GM18870 (cell line): ENCODE results near the gene LARGE2.

Experiments used
- ATAC-seq: cut with Tn5 transposase; IDR thresholded peaks from one replicate; pipeline ENCODE4 v1.9.1; 2021; ENCODE audit warnings: moderate library complexity; ENCODE audit not compliant: unreplicated experiment

The LARGE2 gene

DNA sequence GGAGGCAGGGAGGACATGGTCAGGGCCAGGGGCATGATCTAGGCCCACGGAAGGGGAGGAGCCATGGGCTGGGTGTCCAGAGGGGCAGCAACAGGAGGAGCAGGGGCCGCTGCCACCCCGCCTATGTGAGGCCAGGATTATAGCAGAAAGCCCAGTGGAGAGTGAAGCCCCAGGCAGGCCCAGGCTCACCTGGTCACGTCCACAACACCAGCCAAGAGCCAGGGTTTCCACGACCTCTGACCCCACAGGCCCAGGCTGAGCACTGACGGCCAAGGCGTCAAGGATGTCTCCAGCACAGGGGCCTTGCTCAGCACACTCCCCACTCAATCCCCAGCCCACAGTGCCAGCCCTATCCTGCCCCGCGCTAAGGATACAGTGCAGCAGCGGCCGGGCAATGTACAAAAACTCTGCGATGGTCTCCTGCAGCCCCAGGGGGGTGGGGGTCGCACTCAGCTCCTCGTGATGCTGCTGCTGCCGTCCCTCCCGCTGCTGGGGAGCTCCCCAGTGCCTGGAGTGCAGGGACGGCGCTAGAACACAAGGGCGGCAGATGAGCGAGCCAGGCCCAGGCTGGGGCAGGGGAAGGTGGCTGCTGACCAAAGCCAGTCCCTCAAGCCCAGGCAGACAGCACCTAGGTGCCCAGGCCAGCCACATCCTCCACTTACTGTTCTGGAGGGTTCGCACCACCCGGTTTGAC, 8.4 kb upstream of the LARGE2 start:
- no peak for ATAC-seq

DNA sequence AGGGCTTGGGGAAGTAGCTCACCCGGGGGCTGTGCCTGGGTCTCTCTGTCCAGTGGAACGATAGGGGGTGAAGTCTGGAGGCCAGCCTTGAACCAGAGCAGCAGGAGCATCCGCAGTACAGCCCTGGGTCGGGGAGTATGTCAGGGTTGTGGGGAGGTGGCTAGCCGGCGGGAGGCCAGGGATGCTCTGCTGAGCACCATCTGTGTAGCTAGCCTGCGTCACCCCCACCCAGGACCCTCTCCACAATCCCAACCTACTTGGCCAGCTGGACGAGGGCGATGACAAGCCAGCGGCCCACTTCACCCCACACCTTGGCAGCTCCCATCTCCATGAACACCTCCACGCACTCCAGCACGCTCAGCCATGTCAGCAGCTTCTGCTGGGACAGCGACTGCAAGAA, 7.0 kb upstream of the LARGE2 start:
- ATAC-seq = no peak

DNA sequence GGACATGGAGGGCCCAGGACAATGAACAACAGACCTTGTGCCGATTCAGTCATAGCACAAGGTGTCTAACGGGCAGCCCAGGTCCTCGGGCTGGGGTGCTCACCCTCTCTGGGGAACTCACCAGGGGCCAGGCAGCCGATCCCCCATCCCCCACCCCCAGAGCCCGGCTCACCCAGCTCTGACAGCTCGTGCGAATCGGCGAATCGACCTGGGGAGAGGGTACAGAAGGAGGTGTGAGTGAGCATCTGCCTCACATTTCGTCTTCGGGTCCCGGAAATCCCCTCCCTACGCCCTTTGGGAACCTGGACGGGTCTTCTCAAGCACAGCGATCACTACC, 5.2 kb upstream of the LARGE2 start:
- ATAC-seq = no peak

DNA sequence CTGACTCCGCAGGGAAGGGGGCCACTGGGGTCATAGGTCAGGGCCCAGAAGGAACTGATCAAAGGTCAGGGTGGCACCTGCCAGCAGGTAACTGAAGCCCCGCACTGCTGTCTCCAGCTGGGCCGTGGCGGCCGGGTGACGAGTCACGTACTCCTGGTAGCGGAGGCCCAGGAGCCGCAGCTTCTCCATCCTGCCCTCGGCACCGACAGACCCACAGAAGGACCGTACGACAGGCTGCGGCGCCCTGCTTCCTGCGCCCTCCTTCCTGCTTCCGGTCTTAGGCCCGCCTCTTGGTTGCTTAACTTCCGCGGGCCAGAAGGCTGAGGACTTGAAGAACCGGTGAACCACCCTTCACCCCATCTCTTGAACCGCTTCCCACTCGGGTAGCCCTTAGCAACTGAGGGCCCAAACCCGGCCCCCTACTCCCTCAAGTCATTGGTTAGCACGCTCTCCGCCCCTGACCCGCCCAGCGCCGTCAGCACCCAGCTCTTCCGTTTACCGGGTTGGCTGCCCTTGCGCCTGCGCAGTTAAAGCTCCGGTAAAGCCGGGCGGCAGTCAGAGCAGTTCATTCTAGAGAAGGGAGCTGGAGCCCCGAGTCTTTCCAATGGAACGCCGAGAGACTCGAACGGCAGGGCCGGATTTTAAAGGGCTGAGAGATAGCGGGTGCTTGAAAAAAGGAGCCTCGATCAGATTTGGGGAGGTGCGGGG, 4.7 kb upstream of the LARGE2 start, which contains the start of gene PEX16:
Gene PEX16 (minus strand): TSS at position 255 of the 708 bp plus-strand sequence. CDS start 66 bp downstream, at position 189.
- peak; percentile 92 for ATAC-seq

DNA sequence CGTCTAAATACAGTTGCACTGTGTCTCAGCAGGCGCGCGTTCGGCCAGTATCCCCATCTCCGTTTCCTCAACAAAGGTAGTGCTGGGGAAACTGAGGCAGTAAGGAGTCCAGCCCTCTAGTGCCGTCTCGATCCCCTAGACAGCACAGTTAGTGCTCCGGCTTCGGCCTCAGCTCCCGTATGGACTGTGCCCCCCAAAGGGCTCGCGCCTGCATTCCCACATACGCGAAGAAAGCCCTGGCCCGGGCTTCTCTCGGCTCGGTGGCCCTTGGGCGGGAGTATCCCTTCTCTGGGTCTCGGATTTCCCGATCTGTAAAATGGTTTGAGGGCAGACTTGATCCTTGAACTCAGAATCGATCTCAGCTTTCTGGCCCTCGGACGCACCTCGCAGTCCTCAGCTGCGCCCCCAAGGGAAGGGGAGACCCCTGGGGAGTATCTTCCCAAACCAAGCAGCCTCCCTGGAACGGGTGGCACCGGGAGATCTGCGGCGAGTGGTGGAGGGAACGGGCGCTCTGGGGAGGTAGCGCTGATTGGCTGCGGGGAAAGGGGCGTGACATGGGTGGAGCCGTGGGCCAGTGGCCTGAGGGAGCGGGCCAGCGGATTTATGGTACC, 4.0 kb upstream of the LARGE2 start:
- ATAC-seq = peak; percentile 28

DNA sequence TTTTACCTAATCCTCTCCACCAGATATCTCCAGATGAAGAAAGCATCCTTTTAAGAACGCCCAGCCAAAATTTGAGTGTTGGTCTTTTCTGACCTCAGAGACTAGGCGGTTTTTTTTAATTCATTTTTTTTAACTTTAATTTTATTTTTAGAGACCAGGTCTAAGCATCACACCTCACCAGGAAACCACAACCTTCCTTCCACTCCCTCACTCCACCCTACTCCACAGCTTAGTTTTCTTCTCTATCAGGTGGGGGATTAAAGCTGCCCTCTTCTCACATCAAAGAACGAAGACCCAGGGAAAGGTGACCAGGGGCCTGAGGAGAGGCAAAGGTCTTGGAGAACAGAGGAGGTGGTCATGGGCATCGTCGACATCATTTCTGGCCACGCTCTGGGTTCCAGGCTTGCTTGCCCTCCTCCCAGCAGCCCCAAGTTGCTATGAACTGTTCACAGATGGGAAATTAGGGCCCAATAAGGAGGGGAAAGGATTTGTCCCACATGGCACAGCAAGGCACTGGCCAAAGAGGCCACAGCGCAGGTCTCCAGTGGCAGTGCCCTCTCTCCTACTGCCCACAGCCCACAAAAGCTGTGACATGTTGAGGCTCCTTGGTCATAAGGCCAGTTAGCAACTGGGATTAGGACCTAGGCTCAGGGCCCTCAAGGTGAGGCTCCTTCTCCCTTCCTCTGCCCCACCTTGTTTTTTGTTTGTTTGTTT, 3.3 kb upstream of the LARGE2 start:
- no peak for ATAC-seq

DNA sequence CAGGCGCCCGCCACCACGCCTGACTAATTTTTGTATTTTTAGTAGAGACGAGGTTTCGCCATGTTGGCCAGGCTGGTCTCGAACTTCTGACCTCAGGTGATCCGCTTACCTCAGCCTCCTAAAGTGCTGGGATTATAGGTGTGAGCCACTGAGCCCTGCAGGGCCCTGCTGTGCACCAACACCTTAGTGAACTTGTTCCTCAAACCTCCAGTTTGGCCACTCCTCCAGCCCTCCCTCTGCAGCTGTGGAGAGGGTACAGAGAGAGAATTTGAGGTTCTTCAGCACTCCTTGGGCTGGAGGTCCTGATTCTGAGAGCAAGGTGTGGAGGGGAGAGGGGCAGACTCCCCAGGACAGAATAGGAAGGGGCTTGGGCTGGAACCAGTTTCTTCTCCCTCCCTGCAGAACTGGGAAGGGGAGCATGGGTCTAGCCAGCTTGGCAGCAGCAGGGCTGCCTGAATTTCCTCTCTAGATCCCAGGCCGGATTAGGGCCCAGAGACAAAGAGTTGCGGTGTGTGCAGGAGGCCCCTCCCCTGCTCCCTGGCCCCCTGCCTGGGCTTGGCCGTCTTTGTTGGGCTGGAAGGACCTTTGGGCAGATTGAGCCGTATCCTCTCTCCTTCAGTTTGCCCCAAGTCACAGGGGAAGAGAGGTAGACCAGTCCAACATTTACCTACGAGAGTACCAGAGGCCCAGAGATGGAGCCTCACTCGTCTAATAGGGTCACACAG, 2.5 kb upstream of the LARGE2 start:
- no peak for ATAC-seq

DNA sequence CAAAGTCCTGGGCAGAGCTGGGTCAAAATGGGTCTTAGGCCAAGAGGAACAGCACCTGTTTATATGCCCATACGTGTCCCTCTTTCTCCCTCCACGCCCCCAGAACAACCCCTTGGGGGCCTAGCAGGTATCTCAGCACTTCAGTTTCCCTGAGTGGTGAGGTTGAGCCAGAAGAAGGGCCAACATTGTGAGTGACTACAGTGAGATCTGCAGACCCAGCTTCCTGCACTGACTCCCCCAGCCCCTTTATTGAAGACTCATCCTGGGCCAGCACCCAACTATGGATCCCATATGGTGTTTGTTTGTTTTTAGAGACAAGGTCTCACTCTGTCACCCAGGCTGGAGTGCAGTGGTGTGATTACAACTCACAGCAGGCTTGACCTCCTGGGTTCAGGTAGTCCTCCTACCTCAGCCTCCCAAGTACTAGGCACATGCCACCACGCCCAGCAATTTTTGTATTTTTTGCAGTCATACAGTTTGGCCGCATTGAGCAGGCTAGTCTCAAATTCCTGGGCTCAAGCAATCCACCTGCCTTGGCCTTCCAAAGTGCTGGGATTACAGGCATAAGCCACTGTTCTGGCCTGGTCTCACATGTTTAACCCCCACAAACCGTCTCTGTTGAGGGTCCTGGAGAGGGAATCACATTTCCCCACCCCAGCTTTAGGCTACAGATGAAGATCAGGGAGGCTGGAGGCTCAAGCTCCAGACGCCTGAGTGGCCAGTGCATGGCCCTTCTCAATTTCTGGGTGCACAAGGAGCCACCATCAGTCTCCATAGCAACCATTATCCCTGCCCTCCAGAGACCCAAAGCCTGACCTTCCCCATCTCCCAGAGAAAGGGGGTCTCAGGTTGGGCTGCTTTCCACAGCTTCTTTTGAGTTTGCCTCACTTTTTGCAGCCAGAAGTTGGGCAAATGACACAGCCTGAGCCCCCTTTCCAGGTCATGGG, 1.7 kb upstream of the LARGE2 start:
- ATAC-seq = no peak

DNA sequence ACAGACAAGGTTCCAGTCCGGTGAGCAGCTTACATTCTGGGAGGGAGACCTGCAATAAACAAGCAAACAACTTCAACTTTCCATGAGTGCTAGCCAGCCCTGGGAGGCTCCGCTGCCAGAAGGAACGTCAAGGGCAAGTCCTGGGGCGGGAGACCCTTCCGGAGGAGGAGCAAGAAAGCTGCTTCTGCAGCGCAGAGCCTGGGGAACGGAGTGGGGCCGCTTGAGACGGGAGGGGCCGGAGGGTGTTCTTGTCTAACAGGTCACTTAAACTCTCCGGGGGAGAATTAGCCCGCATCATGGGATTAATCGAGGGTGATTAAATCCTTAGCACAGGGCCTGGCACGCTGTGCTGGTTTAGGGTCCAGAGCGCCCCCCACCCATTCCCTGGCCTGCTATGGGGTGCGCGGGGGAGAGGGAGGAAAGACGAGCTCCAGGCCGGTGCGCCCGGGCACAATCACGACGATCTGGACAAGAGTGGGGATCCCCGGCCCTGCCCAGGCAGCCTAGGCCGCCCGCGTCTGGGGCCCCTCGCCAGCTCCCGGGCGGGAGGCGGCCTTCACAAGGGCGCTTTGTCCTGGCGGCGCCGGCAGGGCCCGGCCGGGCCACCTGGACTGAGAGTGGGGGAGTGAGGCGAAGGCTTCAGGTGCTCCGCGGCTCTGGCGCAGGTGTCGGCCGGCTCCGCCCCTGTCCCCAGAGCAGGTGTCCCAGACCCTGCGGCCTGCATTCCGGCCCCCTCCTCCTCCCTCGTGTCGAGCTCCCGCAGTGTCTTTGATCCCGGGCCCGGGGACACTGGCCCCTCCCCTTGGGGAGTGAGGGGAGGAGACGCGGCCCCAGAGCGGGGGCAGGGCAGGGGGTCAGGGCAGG, 663 bp upstream of the LARGE2 start:
- no peak for ATAC-seq

DNA sequence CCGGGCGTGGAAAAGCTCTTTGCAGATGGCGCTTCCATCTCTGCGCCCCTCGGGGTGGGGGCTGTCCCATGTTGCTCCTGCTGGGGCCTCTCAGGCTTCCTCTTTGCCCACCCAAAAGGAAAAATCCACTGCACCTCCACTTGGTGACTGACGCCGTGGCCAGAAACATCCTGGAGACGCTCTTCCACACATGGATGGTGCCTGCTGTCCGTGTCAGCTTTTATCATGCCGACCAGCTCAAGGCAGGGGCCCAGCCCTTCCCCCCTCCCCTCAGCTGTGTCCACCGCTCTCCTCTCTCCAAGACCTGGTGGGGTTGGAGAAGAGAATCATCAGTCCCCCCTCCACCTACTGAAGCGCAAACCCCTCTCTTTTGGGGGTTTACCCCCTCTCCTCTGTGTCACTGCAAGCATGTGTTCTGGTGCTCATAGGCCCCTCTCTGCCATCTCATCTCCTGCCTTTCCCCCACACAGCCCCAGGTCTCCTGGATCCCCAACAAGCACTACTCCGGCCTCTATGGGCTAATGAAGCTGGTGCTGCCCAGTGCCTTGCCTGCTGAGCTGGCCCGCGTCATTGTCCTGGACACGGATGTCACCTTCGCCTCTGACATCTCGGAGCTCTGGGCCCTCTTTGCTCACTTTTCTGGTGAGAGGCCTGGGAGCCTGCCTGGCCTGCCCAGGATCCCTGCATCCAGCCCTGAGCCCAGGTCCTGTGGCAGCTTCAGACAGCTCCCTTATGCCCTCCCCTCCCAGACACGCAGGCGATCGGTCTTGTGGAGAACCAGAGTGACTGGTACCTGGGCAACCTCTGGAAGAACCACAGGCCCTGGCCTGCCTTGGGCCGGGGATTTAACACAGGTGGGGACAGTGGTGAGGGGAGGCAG, 1.8 kb downstream of the LARGE2 start:
- ATAC-seq = no peak

DNA sequence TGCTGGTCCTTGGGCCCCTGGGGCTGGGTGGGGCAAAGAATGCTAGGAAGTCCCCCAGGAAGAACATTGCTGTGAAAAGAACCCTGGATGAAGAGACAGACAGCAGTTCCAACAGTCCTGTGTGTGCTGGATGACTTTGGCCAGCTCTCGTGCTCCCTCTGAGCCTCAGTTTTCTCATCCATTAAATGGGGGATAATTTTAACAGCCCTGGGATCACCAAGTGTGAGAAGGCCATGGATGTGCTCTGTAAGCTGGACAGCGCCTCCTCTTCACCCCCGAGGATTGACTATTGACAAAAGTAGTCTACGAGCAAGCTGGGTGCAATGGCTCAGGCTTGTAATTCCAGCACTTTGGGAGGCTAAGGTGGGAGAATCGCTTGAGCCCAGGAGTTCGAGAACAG, 2.5 kb downstream of the LARGE2 start:
- no peak for ATAC-seq

DNA sequence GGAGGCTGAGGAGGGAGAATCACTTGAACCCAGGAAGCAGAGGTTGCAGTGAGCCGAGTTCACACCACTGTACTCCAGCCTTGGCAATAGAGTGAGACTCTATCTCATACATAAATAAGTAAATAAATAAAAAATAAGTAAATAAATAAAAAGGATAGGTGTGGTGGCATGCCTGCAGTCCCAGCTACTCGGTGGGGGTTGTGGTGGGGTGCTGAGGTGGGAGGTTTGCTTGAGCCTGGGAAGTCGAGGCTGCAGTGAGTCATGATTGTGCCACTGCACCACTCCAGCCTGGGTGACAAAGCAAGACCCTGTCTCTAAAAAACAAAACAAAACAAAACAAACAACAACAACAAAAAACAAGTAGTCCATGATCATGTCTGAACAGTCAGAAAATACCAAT, 3.1 kb downstream of the LARGE2 start:
- no peak for ATAC-seq

DNA sequence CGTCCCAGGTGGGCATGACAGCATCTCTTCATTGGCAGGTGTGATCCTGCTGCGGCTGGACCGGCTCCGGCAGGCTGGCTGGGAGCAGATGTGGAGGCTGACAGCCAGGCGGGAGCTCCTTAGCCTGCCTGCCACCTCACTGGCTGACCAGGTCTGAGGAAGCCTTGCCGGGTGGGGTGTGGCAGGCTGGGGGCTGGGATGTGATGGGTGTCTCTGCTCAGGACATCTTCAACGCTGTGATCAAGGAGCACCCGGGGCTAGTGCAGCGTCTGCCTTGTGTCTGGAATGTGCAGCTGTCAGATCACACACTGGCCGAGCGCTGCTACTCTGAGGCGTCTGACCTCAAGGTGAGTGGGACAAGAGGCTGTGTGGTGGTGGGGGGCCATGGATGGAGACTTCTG, 3.5 kb downstream of the LARGE2 start:
- ATAC-seq = no peak

DNA sequence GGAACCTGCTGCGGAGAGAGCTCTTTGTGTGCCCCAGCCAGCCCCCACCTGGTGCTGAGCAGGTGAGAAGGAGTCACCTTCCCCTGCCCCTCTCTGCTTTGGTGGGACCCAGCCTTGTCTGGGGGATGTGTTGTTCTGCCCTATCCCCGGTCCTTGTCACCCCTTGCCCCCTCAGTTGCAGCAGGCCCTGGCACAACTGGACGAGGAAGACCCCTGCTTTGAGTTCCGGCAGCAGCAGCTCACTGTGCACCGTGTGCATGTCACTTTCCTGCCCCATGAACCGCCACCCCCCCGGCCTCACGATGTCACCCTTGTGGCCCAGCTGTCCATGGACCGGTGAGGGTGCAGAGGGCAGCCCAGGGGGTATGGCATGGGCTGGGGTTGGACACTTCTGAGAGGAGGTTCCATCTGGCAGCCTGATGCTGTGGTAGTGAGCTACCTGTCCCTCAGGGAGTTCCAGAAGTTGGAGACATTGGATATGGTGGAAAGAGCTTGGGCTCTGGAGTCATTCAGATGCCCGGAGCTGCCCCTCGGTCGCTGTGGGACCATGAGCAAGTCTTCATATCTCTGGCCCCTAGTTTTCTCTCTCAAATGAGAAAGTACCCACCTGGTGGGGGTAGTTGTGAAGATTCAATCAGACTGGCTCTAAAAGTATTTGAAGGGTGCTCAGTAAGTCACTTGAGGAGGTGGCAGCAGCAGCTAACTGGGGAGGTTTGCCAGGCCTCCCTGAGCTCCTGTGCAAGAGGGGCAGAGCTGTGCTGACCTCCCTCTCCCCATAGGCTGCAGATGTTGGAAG, 4.3 kb downstream of the LARGE2 start:
- no peak for ATAC-seq

DNA sequence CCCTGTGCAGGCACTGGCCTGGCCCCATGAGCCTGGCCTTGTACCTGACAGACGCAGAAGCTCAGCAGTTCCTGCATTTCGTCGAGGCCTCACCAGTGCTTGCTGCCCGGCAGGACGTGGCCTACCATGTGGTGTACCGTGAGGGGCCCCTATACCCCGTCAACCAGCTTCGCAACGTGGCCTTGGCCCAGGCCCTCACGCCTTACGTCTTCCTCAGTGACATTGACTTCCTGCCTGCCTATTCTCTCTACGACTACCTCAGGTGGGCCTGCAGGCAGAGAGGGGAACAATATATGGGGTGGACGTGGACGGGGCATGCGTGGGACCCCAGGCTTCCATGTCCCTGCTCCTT, 4.9 kb downstream of the LARGE2 start:
- ATAC-seq = no peak

DNA sequence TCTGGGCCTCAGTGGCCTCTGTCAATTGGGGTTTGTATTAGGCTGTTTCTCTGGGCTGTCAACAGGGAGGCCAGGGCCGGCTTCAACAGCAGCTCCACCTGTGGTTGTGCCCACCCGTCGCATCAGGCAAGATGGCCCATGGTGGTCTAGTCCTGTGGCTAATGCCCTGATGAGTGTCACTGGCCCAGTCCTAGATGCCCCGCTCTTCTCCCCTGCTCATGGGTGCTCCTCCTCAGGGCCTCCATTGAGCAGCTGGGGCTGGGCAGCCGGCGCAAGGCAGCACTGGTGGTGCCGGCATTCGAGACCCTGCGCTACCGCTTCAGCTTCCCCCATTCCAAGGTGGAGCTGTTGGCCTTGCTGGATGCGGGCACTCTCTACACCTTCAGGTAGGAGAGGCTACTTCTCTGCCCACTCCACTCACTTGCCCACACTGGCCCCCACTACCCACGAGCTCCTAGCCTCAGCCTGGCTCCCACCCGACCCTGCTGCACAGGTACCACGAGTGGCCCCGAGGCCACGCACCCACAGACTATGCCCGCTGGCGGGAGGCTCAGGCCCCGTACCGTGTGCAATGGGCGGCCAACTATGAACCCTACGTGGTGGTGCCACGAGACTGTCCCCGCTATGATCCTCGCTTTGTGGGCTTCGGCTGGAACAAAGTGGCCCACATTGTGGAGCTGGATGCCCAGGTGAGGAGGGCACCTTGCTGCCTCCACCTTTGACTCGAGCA, 5.4 kb downstream of the LARGE2 start:
- no peak for ATAC-seq
